Activated T-helper 1 cell treated with anti-CD3 and anti-CD28 coated beads, Interleukin-12 subunit alpha, Interleukin-12 subunit beta, Interleukin-2, Interleukin-4 antibody, amounts not matched to agents 30 ng/mL and 10 ng/mL and 1 ng/mL, durations not matched to agents 14 hours and 24 hours and 36 hours (primary cell): Measurements from ENCODE around the gene PDE8B. TPM values are rescaled to one million over a fixed set of nuclear protein-coding genes. Genes with fewer than 3 reads are reported as not detected.
"Not testable (repeated sequence)": the region's sequence is repeated elsewhere in the genome, so short reads cannot be mapped to it uniquely, and the experiment has no call there.

ENCODE experiments used
- DNase-seq: peaks from one replicate; pipeline ENCODE4 v3.0.0; 2021; ENCODE audit warnings: low spot score
- H3K27ac Mint-ChIP-seq: one replicate; pipeline ENCODE4 v1.8.0; 2021; ENCODE audit warnings: mild to moderate bottlenecking, mixed read lengths
- H3K27me3 Mint-ChIP-seq: one replicate; pipeline ENCODE4 v1.8.0; 2022; ENCODE audit warnings: mild to moderate bottlenecking, moderate library complexity, mixed read lengths; ENCODE audit not compliant: insufficient read depth
- H3K36me3 Mint-ChIP-seq: one replicate; pipeline ENCODE4 v1.8.0; 2021; ENCODE audit warnings: low read depth, mixed read lengths
- H3K4me1 Mint-ChIP-seq: one replicate; pipeline ENCODE4 v1.8.0; 2021; ENCODE audit warnings: low read depth, mixed read lengths
- H3K4me3 Mint-ChIP-seq: one replicate; pipeline ENCODE4 v1.8.0; 2021; ENCODE audit warnings: mild to moderate bottlenecking, moderate library complexity, mixed read lengths
- H3K9me3 Mint-ChIP-seq: one replicate; pipeline ENCODE4 v1.8.0; 2021; ENCODE audit warnings: mixed read lengths
- intact Hi-C: fragments of 100-400 bp; cut with micrococcal nuclease; formaldehyde crosslinking; loops from one replicate; pipeline ENCODE4 v1.15.1; 2024
- total RNA-seq: library from RNA; stranded (reverse); gene quantifications from 2 replicates; pipeline ENCODE4 v1.2.3, GENCODE V29; 2022

PDE8B gene
- total RNA-seq, 1 donor from 2014 or later: 0.16 TPM

GRCh38 chr5:77452351-77452750 is 241.9 kb downstream of the PDE8B start:
- Mint-ChIP-seq H3K27me3 (no peaks in the 10 kb centered on the region), H3K4me3 (no peak overlapping the region), H3K4me1 (no peaks in the 10 kb centered on the region), H3K27ac (no peak overlapping the region), H3K9me3 (peaks cover 2% of the 10 kb centered on the region), H3K36me3 (peaks cover 14% of the 10 kb centered on the region)
- no peak for DNase-seq
- intact Hi-C loops: no loop called here

- no peaks in the 10 kb centered on the region for H3K9me3 Mint-ChIP-seq
- H3K27ac Mint-ChIP-seq: no peak overlapping the region
- peaks cover 7% of the 10 kb centered on the region for H3K36me3 Mint-ChIP-seq
- DNase-seq: no peak
- H3K27me3 Mint-ChIP-seq: no peaks in the 10 kb centered on the region
- H3K4me1 Mint-ChIP-seq: no peaks in the 10 kb centered on the region
- intact Hi-C loops: no loop called here
- no peak overlapping the region for H3K4me3 Mint-ChIP-seq
Measured at GRCh38 chr5:77454123-77454522, 243.6 kb downstream of the PDE8B start.

GRCh38 chr5:77461287-77461686 is 250.8 kb downstream of the PDE8B start:
- intact Hi-C loops: no loop called here
- no peak overlapping the region for H3K27ac Mint-ChIP-seq
- no peaks in the 10 kb centered on the region for H3K4me1 Mint-ChIP-seq
- no peak for DNase-seq
- H3K9me3 Mint-ChIP-seq: no peaks in the 10 kb centered on the region
- H3K36me3 Mint-ChIP-seq: peaks cover 2% of the 10 kb centered on the region
- H3K4me3 Mint-ChIP-seq: no peak overlapping the region
- no peaks in the 10 kb centered on the region for H3K27me3 Mint-ChIP-seq

- H3K4me1 Mint-ChIP-seq: no peaks in the 10 kb centered on the region
- DNase-seq: no peak
- no peak overlapping the region for H3K27ac Mint-ChIP-seq
- peaks cover 11% of the 10 kb centered on the region for H3K9me3 Mint-ChIP-seq
- H3K4me3 Mint-ChIP-seq: no peak overlapping the region
- intact Hi-C loops: no loop called here
- H3K36me3 Mint-ChIP-seq: peaks cover 2% of the 10 kb centered on the region
- H3K27me3 Mint-ChIP-seq: no peaks in the 10 kb centered on the region
Measured at GRCh38 chr5:77463905-77464304, 253.4 kb downstream of the PDE8B start.

GRCh38 chr5:77468875-77469274 is 258.4 kb downstream of the PDE8B start:
- Mint-ChIP-seq H3K36me3 (peaks cover 11% of the 10 kb centered on the region), H3K9me3 (peaks cover 18% of the 10 kb centered on the region)
- intact Hi-C loops, DNase-seq, H3K27ac Mint-ChIP-seq, H3K27me3 Mint-ChIP-seq, H3K4me3 Mint-ChIP-seq, H3K4me1 Mint-ChIP-seq: not testable (repeated sequence)

- H3K9me3 Mint-ChIP-seq, H3K27me3 Mint-ChIP-seq, intact Hi-C loops, DNase-seq, H3K4me3 Mint-ChIP-seq, H3K4me1 Mint-ChIP-seq, H3K36me3 Mint-ChIP-seq, H3K27ac Mint-ChIP-seq: not testable (repeated sequence)
Measured at GRCh38 chr5:77475041-77475440, 264.6 kb downstream of the PDE8B start.

Other genes with a start within 250 kb of the PDE8B start
- 26.2 and 30.4 TPM in 2 replicates for gene AGGF1, start 180.3 kb upstream of the PDE8B start, total RNA-seq
- gene ZBED3, start 123.4 kb upstream of the PDE8B start, total RNA-seq: 0.49 and 1.0 TPM in 2 replicates